ENCODE measurements around the gene FHOD3.
A peak's percentile ranks its signal among the peaks of the same experiment; 100 is the strongest.

Gene FHOD3

DNA sequence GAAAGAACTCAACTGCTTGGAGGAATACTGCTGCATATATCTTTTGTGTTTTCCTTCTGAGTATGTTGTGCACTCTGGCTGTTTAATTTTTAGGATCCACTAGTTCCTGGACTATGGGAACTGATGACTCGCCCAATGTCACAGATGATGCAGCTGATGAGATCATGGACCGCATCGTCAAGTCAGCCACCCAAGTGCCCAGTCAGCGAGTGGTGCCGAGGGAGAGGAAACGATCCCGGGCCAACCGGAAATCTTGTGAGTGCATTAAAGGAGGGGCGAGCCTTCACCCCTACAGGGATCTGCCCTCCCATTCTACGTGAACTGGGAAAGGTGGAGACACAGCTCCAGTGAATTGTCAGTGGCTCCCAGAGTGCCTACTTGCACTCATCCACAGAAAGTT is 471.7 kb downstream of the FHOD3 start:
- no peak for FAIRE-seq
- DNase-seq (ENCODE audit: insufficient read length, low spot score): no peak
- TF ChIP-seq, protein P1, sequence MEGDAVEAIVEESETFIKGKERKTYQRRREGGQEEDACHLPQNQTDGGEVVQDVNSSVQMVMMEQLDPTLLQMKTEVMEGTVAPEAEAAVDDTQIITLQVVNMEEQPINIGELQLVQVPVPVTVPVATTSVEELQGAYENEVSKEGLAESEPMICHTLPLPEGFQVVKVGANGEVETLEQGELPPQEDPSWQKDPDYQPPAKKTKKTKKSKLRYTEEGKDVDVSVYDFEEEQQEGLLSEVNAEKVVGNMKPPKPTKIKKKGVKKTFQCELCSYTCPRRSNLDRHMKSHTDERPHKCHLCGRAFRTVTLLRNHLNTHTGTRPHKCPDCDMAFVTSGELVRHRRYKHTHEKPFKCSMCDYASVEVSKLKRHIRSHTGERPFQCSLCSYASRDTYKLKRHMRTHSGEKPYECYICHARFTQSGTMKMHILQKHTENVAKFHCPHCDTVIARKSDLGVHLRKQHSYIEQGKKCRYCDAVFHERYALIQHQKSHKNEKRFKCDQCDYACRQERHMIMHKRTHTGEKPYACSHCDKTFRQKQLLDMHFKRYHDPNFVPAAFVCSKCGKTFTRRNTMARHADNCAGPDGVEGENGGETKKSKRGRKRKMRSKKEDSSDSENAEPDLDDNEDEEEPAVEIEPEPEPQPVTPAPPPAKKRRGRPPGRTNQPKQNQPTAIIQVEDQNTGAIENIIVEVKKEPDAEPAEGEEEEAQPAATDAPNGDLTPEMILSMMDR (IDR thresholded peaks at IDR 0.05; ENCODE audit: insufficient read depth, missing control alignments): no peak

DNA sequence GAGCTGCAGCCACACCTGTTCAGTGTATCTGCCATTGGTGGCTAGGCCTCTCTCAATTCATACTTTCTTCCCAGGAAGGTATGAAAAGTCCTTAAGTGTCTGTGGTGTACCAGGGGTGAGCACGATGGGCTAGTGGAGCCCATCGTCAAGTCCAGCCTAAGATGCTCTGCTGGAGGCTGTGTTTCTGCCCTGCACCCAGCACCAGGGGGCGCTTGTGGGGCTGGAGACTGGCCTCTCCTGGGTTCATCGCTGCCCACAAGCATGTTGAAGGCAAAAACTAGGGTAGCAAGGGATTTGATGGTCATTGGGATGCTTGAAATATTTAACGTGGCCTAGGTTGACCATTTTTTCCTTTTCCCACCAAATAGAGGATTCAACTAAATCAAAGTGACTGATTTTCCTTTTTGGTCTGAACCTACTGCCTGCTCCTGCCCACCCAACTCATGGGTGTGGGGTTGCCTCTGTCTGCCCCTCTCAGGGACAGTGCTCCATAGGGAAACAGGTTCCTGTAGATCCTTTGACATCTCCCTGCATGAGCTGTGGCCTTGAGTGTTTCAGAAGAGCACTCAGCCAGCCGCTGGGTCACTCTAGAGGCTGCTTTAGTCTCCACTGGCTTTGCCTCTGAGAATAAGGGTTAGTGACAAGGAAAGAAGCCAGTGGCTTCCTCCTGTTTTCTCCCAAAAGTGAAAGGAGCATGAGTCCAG is 472.2 kb downstream of the FHOD3 start:
- FAIRE-seq: no peak
- no peak for DNase-seq (ENCODE audit: insufficient read length, low spot score)
- TF ChIP-seq, protein P1 (IDR thresholded peaks at IDR 0.05; ENCODE audit: insufficient read depth, missing control alignments): peak; percentile 39

DNA sequence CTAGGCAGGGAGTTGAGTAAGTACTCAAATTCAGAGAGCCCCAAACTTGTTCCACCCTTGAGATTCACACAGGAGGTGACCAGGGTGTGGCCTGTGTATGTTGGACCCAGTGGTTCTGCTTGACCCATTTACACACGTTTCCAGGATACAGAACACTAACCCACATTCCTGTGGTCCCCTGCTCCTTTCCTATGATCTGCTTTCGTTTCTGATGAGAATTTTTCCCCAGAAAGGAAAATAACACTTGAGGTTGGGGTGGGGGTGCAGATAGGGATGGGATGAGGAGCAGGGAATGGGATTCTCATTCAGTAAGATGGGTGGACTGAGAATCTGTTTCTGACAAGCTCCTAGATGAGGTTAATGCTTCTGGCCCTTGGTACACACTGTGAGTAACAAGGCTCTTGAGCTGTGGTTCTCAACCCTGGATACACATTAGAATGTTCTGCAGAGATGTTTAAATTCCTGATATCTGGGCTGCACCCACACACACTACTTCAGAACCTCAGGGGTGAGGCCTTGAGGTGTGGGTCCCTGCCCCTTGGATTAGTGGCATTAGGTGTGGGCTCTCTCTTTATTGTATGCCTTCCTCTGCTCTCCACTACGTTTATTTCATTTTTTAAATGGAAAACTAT is 472.9 kb downstream of the FHOD3 start:
- no peak for FAIRE-seq
- no peak for DNase-seq (ENCODE audit: insufficient read length, low spot score)
- TF ChIP-seq, protein P1 (IDR thresholded peaks at IDR 0.05; ENCODE audit: insufficient read depth, missing control alignments): no peak

DNA sequence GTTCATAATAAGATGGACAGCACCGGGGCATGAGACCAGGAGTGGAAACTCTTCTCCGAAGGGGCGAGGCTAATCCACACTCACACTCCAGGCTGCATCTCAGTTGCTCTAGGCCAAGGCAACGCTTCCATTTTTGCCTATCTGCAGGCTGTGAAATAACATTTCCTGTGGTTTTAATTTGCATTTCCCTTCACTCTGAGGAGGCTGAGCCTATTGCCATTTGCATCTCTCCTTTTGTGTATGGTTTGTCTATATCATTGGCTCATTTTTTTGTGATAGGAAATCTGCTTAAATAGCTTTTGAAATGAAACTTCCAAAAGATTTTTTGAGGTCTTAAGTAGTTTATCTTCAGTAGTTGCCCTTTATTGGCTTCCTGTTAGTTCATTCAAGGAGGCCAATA is 473.7 kb downstream of the FHOD3 start:
- DNase-seq (ENCODE audit: insufficient read length, low spot score) (no peak), FAIRE-seq (no peak)
- TF ChIP-seq, protein P1 (IDR thresholded peaks at IDR 0.05; ENCODE audit: insufficient read depth, missing control alignments): no peak

DNA sequence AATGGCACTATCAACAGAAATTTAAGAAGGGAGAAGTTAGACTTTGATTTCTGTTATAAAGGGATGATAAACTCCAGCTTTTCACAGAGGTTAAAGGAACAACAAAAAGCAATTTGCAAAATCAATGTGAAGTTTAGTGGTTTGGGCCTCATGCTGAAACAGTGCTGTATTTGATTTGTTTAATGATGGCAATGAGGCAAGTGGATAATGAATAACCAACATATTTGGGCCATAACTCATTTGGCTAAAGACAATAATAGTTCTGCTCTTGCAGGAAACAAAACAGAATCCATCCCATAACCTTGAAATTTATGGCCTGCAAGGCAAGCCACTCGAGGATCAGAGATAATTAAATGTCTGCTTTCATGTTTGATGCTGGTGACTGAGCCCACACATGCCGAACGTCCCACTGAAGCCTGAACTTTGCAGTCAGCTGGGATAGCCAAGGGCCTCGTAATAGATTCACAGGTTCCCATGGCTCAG is 474.8 kb downstream of the FHOD3 start:
- DNase-seq (ENCODE audit: insufficient read length, low spot score) (no peak), FAIRE-seq (no peak)
- TF ChIP-seq, protein P1 (IDR thresholded peaks at IDR 0.05; ENCODE audit: insufficient read depth, missing control alignments): no peak

DNA sequence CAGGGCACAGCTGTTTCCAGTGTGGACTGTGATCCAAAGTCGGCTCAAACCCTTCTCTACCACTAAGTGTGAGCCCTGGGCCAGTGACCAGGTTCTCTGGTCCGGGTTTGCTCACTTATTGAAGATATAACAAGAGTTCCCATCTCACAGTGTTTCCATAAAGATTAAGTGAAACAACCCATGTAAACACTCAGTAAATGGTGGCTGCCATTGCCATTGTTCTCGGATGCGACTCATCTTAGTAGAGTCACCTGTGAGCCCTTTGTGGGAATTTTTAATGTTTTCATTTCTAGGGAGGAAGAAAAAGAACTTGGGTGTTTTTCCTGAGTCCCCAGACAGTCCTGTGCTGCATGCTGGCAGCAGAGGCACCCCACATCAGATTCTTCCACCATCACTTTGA is 477.9 kb downstream of the FHOD3 start:
- DNase-seq (ENCODE audit: insufficient read length, low spot score): no peak
- TF ChIP-seq, protein P1 (IDR thresholded peaks at IDR 0.05; ENCODE audit: insufficient read depth, missing control alignments): no peak
- FAIRE-seq: no peak

DNA sequence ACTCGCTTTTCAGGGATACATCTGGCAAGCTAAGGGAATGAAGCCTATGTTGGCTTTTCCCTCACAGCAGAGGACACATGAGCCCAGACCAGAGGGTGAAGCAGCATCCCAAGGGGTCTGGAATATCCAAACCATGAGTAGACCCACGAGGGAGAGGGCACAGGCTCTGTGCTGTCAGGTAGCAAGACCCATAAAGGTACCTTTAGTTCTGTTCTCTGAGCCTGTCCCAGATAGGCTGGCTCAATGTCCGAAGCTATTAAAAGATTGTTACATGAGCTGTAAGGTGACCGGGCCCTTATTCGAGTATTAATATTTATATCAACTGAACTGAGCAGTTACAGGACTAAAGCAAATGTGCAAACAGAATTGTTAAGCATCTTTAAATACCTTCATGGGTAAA is 479.1 kb downstream of the FHOD3 start:
- TF ChIP-seq, protein P1 (IDR thresholded peaks at IDR 0.05; ENCODE audit: insufficient read depth, missing control alignments): no peak
- FAIRE-seq: no peak
- no peak for DNase-seq (ENCODE audit: insufficient read length, low spot score)
